GM18499 (cell line): ENCODE results near the gene DPYSL5.

ENCODE experiments used
- ATAC-seq: cut with Tn5 transposase; IDR thresholded peaks from one replicate; pipeline ENCODE4 v1.9.1; 2021; ENCODE audit warnings: moderate number of reproducible peaks; ENCODE audit not compliant: insufficient read depth, unreplicated experiment

DPYSL5 gene

GRCh38 chr2:26897807-26898479, 50.0 kb downstream of the DPYSL5 start:
- ATAC-seq: no peak

- no peak for ATAC-seq
These were observed 50.6 kb downstream of the DPYSL5 start for GRCh38 chr2:26898480-26899078.

- no peak for ATAC-seq
These were observed 51.7 kb downstream of the DPYSL5 start for GRCh38 chr2:26899500-26900164.

DNA sequence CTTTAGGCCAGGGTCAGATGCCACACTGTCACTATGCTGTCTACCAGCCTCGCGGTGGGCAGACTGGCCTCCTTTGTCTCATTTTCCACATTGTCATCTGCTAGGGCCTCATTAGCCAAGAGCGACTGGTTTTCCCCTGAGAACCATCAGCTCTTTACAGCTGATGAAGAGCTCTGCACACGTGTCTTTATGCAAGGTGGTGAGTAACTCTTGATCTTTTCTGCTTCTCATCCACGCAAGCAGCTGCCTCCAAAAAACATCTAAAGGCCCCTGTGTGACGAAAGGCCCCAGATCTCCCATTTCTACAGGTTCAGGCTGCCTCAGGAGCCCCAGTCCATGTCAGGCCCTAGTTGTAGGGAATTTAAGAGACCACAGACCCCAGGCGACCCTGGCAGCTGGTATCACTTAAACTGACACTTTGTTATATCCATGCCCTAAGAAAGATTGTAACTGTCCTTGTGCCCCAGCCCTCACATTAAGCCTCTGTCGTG, 52.9 kb downstream of the DPYSL5 start:
- ATAC-seq: no peak

- no peak for ATAC-seq
These were observed 53.6 kb downstream of the DPYSL5 start for GRCh38 chr2:26901326-26902183.

DNA sequence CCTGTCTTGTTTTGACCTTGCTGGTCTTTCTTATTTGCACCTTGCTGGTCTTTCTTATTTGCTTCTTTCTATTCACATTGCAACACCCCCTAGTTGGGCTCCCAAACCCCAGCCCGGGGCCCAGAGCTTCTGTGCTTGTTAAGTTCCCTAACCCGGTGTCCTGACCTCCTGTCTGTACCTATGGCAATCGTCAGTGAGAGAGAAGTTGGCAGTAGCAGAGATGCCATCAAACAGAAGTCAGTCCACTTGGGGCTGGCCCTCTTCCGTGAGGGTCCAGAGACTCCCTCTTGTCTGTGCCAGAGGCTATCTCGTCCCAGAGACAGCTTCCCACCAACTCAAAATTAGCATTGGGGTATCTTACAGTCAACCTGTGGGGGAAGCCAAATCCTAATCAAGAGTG, 55.7 kb downstream of the DPYSL5 start:
- ATAC-seq: no peak

DNA sequence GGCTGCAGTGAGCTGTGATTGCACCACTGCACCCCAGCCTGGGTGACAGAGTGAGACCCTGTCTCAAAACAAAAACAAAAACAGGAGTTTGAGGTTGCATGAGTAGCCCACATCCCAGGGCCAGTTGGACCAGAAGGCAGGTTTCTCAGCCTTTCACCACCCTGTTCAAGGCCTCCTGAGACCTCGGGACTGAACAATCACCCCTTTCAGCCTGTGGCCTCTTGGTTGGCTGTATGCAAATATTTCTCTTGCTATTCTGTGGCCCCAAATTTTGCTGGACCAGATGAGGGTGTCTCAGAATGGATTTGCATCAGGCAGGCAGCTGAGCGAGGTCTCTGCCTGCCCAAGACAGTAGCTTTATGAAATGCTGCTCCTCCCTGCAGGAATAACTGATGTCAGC, 56.9 kb downstream of the DPYSL5 start:
- ATAC-seq: peak; percentile 80

GRCh38 chr2:26905341-26906198, 57.6 kb downstream of the DPYSL5 start:
- ATAC-seq: no peak

DNA sequence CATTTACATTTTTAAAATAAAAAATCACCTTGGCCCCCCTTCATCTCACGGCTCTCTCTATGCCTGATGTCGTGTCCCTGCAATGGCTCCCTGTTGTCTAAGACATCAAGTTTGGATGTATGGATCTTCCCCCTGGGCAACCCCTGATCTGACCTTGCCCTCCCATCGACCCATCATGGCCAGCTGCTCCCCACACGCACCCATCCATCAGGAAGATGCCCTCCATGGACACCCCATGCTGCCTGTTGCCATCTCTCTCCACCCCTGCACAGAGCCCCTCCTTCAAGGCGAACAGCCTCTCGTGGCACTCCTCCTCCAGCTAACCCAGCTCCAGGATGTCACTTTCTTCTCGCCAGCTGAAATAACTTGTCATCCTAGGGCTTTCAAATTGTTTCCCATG, 59.5 kb downstream of the DPYSL5 start:
- ATAC-seq: no peak

GRCh38 chr2:26910176-26910575, 62.2 kb downstream of the DPYSL5 start:
- no peak for ATAC-seq

DNA sequence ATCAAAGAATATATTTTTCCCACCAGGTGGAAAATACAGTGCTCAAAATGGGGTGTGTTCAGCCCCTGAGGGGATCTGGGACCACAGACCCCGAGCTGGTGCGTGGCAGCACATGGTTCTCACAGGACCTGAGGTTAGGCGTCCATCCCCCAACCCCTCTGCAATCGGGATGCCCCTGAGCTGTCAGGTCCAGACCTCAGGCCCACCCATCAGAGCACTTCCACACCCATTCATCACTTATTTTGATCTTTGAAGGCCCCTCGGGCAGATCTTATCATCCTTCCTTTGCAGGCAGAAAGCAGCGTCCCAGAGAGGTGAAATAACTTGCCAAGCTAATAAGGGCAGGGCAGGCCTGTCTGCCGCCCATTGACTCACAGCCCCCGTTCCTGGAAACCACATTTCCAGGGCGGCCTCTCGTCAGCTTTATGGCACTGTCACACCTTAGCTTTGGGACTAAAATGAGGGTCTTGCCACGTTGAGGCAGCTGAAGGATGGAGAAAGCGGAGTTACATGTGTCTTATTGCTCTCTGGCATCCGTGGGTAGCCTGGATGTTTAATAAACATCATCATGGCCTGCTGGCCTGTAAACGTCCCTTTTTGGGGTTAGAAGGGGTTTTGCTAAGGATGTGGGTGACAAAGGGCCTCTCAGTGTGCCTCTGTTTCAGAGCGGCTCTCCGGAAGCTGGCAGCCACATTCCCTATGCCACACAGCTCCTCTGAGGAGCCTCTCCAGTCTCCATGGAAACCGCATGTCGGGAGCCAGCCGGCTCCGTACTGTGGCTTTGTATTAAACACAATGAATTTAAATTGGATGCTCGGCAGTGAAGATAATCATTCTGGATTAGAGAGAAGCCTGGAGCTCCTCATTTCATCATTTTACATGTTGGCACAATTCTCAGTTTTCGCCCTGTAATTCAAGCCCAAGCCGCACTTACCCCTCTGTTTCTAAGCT, 64.3 kb downstream of the DPYSL5 start:
- ATAC-seq: no peak

DNA sequence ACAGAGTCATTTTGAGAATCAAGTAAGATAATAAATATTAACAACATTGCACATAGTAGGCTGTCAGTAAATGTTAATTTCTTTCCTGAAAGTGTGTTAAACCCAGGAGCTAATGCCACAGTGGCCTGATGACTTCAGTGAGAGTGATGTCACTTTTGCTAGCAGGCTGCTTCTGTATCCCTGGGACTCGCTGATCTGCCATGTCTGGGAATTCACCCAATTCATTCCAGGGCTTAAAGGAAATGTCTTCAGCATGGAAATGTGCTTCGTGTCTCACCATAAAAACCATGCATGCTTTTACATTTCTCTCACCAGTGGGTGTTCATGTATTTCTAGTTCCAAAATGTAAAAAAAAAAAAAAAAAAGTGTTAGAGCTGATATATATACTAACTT, 65.7 kb downstream of the DPYSL5 start:
- ATAC-seq: no peak

GRCh38 chr2:26913999-26914658, 66.2 kb downstream of the DPYSL5 start:
- no peak for ATAC-seq

GRCh38 chr2:26914659-26915310, 66.9 kb downstream of the DPYSL5 start:
- ATAC-seq: no peak

DNA sequence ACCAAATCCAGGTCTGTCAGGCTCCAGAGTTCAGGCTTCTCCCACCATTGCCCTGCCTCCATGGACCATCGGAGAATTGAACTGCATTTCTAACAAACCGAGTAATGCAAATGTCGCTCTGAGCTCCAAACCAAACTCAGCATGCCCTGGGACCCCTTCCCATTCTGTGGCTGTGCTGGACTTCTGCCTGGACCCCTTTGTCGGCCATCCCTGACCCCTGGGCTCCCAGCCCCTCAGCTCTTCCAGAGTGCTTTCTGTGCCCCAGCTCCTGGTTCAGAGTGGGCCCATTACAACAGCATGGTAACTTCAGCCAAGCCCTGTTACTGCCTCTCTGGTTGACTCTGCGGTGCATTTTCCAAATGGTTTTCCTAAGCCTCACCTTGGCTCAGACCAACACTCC, 67.4 kb downstream of the DPYSL5 start:
- ATAC-seq: no peak

- no peak for ATAC-seq
These were observed 68.3 kb downstream of the DPYSL5 start for GRCh38 chr2:26916128-26916692.

- ATAC-seq: no peak
These were observed 69.4 kb downstream of the DPYSL5 start for GRCh38 chr2:26917135-26917836.
